ENCODE data around the gene LCE3C. TPM values are rescaled to one million over a fixed set of nuclear protein-coding genes. Genes with fewer than 3 reads are reported as not detected.

The LCE3C gene, protein sequence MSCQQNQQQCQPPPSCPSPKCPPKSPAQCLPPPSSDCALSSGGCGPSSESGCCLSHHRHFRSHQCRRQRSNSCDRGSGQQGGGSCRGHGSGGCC
- total RNA-seq: not detected in 2 replicates

DNA sequence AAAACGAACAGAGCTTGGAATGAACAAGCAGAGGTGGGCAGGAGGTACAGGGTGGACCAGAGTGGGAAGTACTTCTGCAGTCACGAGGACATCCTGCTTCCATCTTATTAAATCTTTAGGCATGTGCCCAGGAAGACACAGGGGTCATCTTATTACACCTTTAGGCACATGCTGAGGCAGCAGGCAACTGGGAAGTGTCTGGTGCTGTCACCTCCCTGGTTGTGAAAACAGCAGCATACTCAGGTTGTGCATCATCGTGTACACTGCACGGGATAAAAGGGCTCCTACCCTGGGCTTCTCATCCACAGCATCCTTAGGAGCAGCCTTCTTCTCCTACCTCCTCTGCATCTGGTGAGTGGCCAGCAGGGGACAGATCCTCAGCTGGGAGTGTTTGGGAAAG lies at the start of gene LCE3C:
TSS of gene LCE3C (plus strand) at position 301 of the 400 bp plus-strand sequence. CDS start 498 bp downstream, outside the sequence.

DNA sequence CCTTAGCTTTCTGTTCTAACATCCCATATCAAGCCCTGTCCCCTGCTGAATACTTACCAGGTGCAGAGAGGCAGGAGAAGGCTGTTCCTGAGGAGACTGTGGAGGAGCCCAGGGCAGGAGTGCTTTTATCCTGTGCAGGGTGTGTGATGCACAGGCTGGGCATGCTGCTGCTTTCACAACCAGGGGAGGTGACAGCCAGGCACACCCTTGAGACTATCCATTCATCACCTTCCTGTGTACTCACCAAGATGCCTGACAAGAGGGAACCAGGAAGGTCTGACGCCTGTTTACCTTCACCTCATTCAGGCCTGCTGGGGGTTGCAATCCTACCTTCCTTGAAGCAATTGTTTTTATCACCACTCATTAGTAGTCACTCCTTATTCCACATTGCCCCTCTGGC lies 33.4 kb upstream of the LCE3C start, which contains the start of gene LCE3E:
TSS of gene LCE3E (minus strand) at position 100 of the 400 bp plus-strand sequence. CDS start 572 bp downstream, outside the sequence.

DNA sequence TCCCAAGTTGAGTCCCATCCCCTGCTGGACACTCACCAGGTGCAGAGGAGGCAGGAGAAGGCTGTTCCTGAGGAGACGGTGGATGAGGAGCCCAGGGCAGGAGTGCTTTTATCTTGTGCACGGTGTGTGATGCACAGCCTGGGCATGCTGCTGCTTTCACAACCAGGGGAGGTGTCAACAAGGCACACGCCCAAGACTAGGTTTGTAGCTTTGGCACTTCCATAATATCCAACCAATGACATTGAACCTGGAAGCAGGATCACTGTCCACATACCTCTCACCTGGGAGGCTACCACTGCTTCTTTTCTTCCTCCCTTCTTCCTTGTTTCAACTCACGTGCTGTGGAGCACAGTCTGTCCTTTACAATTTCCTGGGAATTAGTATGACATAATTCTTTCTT lies 19.6 kb upstream of the LCE3C start, which contains the start of gene LCE3D:
TSS of gene LCE3D (minus strand) at position 84 of the 400 bp plus-strand sequence. CDS start 580 bp downstream, outside the sequence.

DNA sequence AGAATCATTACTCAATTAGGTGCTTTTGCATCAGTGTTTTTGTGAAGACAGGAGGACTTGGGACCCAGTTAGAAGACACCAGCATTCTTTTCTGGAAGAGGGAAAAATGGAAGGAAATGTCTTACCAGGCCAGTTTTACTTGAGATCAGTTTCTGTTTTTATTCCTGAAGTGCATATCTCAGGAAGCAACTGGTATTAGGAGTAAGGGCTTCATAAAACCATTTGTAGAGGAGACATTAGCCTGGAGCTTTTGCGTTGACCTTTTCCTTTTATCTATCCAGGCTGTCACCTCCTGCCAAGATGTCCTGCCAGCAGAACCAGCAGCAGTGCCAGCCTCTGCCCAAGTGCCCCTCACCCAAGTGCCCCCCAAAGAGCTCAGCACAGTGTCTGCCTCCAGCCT lies 13.5 kb downstream of the LCE3C start, which contains the start of gene LCE3B:
TSS of gene LCE3B (plus strand) at position 301 of the 400 bp plus-strand sequence. CDS start at position 301, 0 bp downstream.

DNA sequence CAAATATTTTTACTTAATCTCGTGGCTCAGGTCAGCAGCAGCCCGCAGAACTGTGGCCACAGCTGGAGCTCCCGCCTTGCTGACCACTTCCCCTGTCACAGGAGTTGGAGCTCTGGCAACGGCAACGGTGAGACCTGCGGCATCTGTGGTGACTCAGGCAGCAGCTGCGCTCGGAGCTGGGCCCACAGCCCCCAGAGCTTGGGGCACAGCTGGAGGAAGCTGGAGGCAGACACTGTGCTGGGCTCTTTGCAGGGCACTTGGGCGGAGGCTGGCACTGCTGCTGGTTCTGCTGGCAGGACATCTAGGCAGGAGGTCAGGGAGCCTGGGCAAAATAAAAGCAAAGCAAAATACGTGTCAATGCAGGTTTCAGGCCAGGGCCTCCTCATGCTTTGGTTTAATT lies 22.8 kb downstream of the LCE3C start, which contains the start of gene LCE3A:
TSS of gene LCE3A (minus strand) at position 301 of the 400 bp plus-strand sequence. CDS start at position 301, 0 bp downstream.

Other genes with a start within 250 kb of the LCE3C start
- gene FLG2, start 240.2 kb upstream of the LCE3C start, total RNA-seq: not detected in 2 replicates
- gene CRNN, start 186.0 kb upstream of the LCE3C start, total RNA-seq: not detected in 2 replicates
- not detected in 2 replicates for gene LCE5A, start 89.4 kb upstream of the LCE3C start, total RNA-seq
- gene CRCT1, start 85.8 kb upstream of the LCE3C start, total RNA-seq: not detected in 2 replicates
- gene LCE3E, start 33.5 kb upstream of the LCE3C start, total RNA-seq: not detected in 2 replicates
- not detected in 2 replicates for gene LCE3D, start 19.7 kb upstream of the LCE3C start, total RNA-seq
- gene LCE3B, start 13.6 kb downstream of the LCE3C start, total RNA-seq: not detected in 2 replicates
- gene LCE3A, start 22.9 kb downstream of the LCE3C start, total RNA-seq: not detected in 2 replicates
- not detected in 2 replicates for gene LCE2D, start 63.1 kb downstream of the LCE3C start, total RNA-seq
- gene LCE2C, start 75.0 kb downstream of the LCE3C start, total RNA-seq: not detected in 2 replicates
- not detected in 2 replicates for gene LCE2B, start 85.9 kb downstream of the LCE3C start, total RNA-seq
- not detected in 2 replicates for gene LCE2A, start 98.1 kb downstream of the LCE3C start, total RNA-seq
- not detected in 2 replicates for gene LCE4A, start 107.9 kb downstream of the LCE3C start, total RNA-seq
- not detected in 2 replicates for gene KPRP, start 157.8 kb downstream of the LCE3C start, total RNA-seq
- not detected in 2 replicates for gene LCE1F, start 174.9 kb downstream of the LCE3C start, total RNA-seq
- gene LCE1E, start 186.0 kb downstream of the LCE3C start, total RNA-seq: not detected in 2 replicates
- gene LCE1D, start 196.5 kb downstream of the LCE3C start, total RNA-seq: not detected in 2 replicates
- gene LCE1C, start 206.4 kb downstream of the LCE3C start, total RNA-seq: not detected in 2 replicates
- gene LCE1B, start 211.7 kb downstream of the LCE3C start, total RNA-seq: not detected in 2 replicates
- not detected in 2 replicates for gene LCE1A, start 227.2 kb downstream of the LCE3C start, total RNA-seq
- gene LCE6A, start 242.6 kb downstream of the LCE3C start, total RNA-seq: not detected in 2 replicates